Naive thymus-derived CD8-positive, alpha-beta T cell (primary cell): ENCODE measurements around the gene OR2A25. TPM values are rescaled to one million over a fixed set of nuclear protein-coding genes. Genes with fewer than 3 reads are reported as not detected.

Source experiments
- polyA plus RNA-seq, 3 donors: library from polyadenylated mRNA; unstranded; fragments of 300-500 nt; fragmentation: Illumina TruSeq; gene quantifications; one replicate each; pipeline ENCODE4 v1.2.3, GENCODE V29; 2021
- total RNA-seq, 8 experiments: library from RNA in 2 of 8; stranded (reverse) in 2 of 8; gene quantifications; one replicate each; pipeline ENCODE4 v1.2.3 and lab custom pipeline; 2021 to 2026

OR2A25 gene
- total and polyA plus RNA-seq, 5 experiments from 2014 or later, result not detected

Other genes with a start within 250 kb of the OR2A25 start
- gene TCAF1, start 167.6 kb upstream of the OR2A25 start, total RNA-seq, result 10 to 100 TPM; 16.9 to 19.2 TPM
- gene TCAF1, start 167.6 kb upstream of the OR2A25 start, polyA plus RNA-seq, result 10 to 100 TPM in 2 of 3 donors, 1 to 10 TPM in 1; 8.9 to 15.2 (median 12.8) TPM
- gene OR2F2, start 134.6 kb upstream of the OR2A25 start, total RNA-seq, result not detected
- gene OR2F2, start 134.6 kb upstream of the OR2A25 start, polyA plus RNA-seq, result not detected
- not detected for gene OR2F1, start 115.0 kb upstream of the OR2A25 start, total RNA-seq
- gene OR2F1, start 115.0 kb upstream of the OR2A25 start, polyA plus RNA-seq, result not detected
- not detected for gene OR6B1, start 69.5 kb upstream of the OR2A25 start, total RNA-seq
- not detected for gene OR6B1, start 69.5 kb upstream of the OR2A25 start, polyA plus RNA-seq
- gene OR2A5, start 20.9 kb upstream of the OR2A25 start, total RNA-seq, result not detected
- gene OR2A5, start 20.9 kb upstream of the OR2A25 start, polyA plus RNA-seq, result under 1 TPM in 1 of 3 donors, not detected in 2; 0.05 TPM
- gene OR2A12, start 16.5 kb downstream of the OR2A25 start, total RNA-seq, result not detected
- gene OR2A12, start 16.5 kb downstream of the OR2A25 start, polyA plus RNA-seq, result not detected
- gene OR2A2, start 39.8 kb downstream of the OR2A25 start, total RNA-seq, result not detected
- not detected for gene OR2A2, start 39.8 kb downstream of the OR2A25 start, polyA plus RNA-seq
- not detected for gene OR2A14, start 53.4 kb downstream of the OR2A25 start, total RNA-seq
- gene OR2A14, start 53.4 kb downstream of the OR2A25 start, polyA plus RNA-seq, result not detected
- gene CTAGE4, start 113.7 kb downstream of the OR2A25 start, total RNA-seq, result 1 to 10 TPM; 1.8 to 1.9 TPM
- gene CTAGE4, start 113.7 kb downstream of the OR2A25 start, polyA plus RNA-seq, result under 1 TPM in 1 of 3 donors, not detected in 2; 0.44 TPM
- gene ARHGEF35, start 126.0 kb downstream of the OR2A25 start, total RNA-seq, result 1 to 10 TPM; 4.2 to 5.0 TPM
- gene ARHGEF35, start 126.0 kb downstream of the OR2A25 start, polyA plus RNA-seq, result 1 to 10 TPM in 2 of 3 donors, under 1 TPM in 1; 0.87 to 2.4 (median 2.4) TPM
- gene OR2A42, start 169.8 kb downstream of the OR2A25 start, total RNA-seq, result under 1 TPM in 1 of 2 experiments, not detected in 1; 0.16 TPM
- gene OR2A42, start 169.8 kb downstream of the OR2A25 start, polyA plus RNA-seq, result under 1 TPM in 1 of 3 donors, not detected in 2; 0.09 TPM
- 1 to 10 TPM; 5.5 to 5.9 TPM for gene OR2A7, start 195.0 kb downstream of the OR2A25 start, total RNA-seq
- under 1 TPM; 0.23 to 0.74 (median 0.67) TPM for gene OR2A7, start 195.0 kb downstream of the OR2A25 start, polyA plus RNA-seq
- gene CTAGE8, start 199.5 kb downstream of the OR2A25 start, total RNA-seq, result 1 to 10 TPM; 1.2 to 1.3 TPM
- gene CTAGE8, start 199.5 kb downstream of the OR2A25 start, polyA plus RNA-seq, result under 1 TPM in 1 of 3 donors, not detected in 2; 0.47 TPM
- gene OR2A1, start 242.6 kb downstream of the OR2A25 start, total RNA-seq, result not detected
- gene OR2A1, start 242.6 kb downstream of the OR2A25 start, polyA plus RNA-seq, result under 1 TPM in 2 of 3 donors, not detected in 1; 0.55 to 0.76 TPM